Erythroblast (primary cell): ENCODE measurements around the gene CDT1.

ENCODE experiments used
- GATA1 ChIP-seq: IDR thresholded peaks from 2 replicates; pipeline ENCODE4 v1.6.1; 2011; ENCODE audit warnings: low read depth, mild to moderate bottlenecking, control low read depth, low read length, moderate library complexity
- POLR2A ChIP-seq: IDR thresholded peaks from 2 replicates; pipeline ENCODE4 v1.6.1; 2011; ENCODE audit warnings: mild to moderate bottlenecking, low read length

DNA sequence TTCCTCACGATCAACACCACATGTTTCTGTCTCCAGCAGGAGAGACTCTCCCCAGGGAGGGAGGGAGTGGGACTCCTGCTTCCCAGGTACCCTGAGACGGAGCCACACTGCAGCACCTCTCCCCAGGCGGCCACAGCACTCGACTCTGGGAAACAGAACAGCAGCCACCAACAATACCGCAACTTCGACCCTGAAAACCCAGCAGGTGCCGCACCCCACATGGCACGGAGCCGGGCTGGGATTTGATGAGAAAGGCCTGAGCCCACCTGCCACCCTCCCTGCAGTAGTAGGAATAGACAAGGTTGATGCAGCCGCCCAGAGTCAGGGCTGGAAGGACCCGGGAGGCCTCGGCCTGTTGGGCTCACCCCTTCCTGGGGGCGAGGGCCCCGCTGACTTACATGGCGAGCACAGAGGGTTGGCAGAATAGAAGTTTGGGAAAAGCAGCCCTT is 38.7 kb downstream of the CDT1 start:
- TF ChIP-seq POLR2A (no peak), GATA1 (no peak)
